Astrocyte of the cerebellum (primary cell): ENCODE data around the gene RSPRY1.

Experiments
- DNase-seq: peaks from one replicate; pipeline ENCODE4 v3.0.0-alpha.2; 2011; ENCODE audit warnings: low read depth
- H3K4me3 ChIP-seq: 2 replicates; pipeline ENCODE4 v1.5.1; 2011; ENCODE audit warnings: mild to moderate bottlenecking, low read depth, low read length, moderate library complexity
- in situ Hi-C: cut with HindIII; loops from 2 replicates; pipeline ENCODE4 v1.10.0; 2017; ENCODE audit warnings: low sequenced_read_pairs
- TF ChIP-seq, protein P1 (sequence below): IDR thresholded peaks from 2 replicates; pipeline ENCODE4 v1.5.1; 2012; ENCODE audit warnings: low read length, low read depth, moderate library complexity, mild to moderate bottlenecking; ENCODE audit errors: missing control alignments

The RSPRY1 gene

GRCh38 chr16:57165483-57165882, 20.6 kb upstream of the RSPRY1 start:
- TF ChIP-seq, protein P1, sequence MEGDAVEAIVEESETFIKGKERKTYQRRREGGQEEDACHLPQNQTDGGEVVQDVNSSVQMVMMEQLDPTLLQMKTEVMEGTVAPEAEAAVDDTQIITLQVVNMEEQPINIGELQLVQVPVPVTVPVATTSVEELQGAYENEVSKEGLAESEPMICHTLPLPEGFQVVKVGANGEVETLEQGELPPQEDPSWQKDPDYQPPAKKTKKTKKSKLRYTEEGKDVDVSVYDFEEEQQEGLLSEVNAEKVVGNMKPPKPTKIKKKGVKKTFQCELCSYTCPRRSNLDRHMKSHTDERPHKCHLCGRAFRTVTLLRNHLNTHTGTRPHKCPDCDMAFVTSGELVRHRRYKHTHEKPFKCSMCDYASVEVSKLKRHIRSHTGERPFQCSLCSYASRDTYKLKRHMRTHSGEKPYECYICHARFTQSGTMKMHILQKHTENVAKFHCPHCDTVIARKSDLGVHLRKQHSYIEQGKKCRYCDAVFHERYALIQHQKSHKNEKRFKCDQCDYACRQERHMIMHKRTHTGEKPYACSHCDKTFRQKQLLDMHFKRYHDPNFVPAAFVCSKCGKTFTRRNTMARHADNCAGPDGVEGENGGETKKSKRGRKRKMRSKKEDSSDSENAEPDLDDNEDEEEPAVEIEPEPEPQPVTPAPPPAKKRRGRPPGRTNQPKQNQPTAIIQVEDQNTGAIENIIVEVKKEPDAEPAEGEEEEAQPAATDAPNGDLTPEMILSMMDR: no peak
- in situ Hi-C loops: loop anchor here (10.0 kb wide), 1 partner anchor 91 kb away; no protein-coding TSS in a partner anchor

DNA sequence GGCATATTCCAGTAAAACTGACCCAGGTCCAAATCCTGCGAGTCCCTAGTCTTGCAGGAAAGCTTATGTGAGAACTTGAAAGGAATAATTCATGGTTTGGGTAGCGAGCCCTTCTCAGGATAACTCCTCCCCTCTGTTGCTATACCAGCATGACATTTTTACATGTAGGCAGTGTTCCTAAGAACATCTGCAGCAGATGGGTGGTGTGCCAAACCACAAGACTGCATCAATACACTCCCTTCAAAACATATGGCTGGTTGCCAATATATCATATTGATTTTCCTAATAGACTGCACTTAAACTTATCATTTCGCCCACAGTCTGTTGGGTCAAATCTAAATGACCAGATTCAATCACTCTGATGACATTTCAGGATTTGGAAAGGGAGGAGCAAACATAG, 20.2 kb upstream of the RSPRY1 start:
- H3K4me3 ChIP-seq: no peak overlapping the region
- DNase-seq: peak; percentile 43
- TF ChIP-seq, protein P1: no peak
- in situ Hi-C loops: loop anchor here (10.0 kb wide), 1 partner anchor 91 kb away; no protein-coding TSS in a partner anchor

More at GRCh38 chr16:57165483-57165882, 20.6 kb upstream of the RSPRY1 start:
- DNase-seq: no peak
- no peak overlapping the region for H3K4me3 ChIP-seq

GRCh38 chr16:57166451-57166850, 19.7 kb upstream of the RSPRY1 start:
- in situ Hi-C loops: loop anchor here (10.0 kb wide), 1 partner anchor 92 kb away; no protein-coding TSS in a partner anchor
- no peak for DNase-seq
- no peak overlapping the region for H3K4me3 ChIP-seq
- TF ChIP-seq, protein P1: no peak

DNA sequence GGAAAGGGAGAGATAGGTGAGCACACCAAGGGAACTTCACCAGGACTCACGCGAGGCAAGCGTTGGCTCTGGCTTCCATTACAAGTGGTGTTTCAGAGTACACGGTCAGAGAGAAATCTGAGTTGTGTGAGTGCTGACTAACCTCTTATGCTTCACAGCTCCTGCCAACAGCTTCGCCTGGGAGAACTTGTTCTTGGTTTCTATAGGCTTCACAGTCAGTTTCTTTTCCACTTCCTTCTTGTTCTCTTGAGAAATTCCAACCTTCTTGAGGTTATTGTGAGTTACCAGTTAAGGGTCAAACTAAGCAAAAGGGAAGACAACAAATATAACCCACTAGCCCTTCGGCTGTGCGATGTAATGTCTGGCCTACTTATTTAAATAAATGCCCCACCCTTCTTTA, 19.2 kb upstream of the RSPRY1 start:
- in situ Hi-C loops: loop anchor here (10.0 kb wide), 1 partner anchor 92 kb away; no protein-coding TSS in a partner anchor
- DNase-seq: peak; percentile 33
- no peak overlapping the region for H3K4me3 ChIP-seq
- TF ChIP-seq, protein P1: no peak

GRCh38 chr16:57167538-57167937, 18.6 kb upstream of the RSPRY1 start:
- TF ChIP-seq, protein P1: no peak
- DNase-seq: no peak
- no peak overlapping the region for H3K4me3 ChIP-seq
- in situ Hi-C loops: loop anchor here (10.0 kb wide), 1 partner anchor 93 kb away; no protein-coding TSS in a partner anchor

- DNase-seq: peak; percentile 70
- in situ Hi-C loops: loop anchor here (10.0 kb wide), 1 partner anchor 93 kb away; no protein-coding TSS in a partner anchor
Measured at GRCh38 chr16:57167953-57168352, 18.2 kb upstream of the RSPRY1 start.

More at GRCh38 chr16:57167953-57168352, 18.2 kb upstream of the RSPRY1 start:
- TF ChIP-seq, protein P1: peak; percentile 70
- no peak overlapping the region for H3K4me3 ChIP-seq
